IPS DF 4.7 (cell line): Measurements from ENCODE around the gene PPP1R12B.
"Not testable (repeated sequence)": the region's sequence is repeated elsewhere in the genome, so short reads cannot be mapped to it uniquely, and the experiment has no call there.

Source experiments
- DNase-seq: peaks from one replicate; pipeline ENCODE4 v3.0.0-alpha.2; 2013; ENCODE audit warnings: low spot score; ENCODE audit errors: extremely low read depth

Gene PPP1R12B

DNA sequence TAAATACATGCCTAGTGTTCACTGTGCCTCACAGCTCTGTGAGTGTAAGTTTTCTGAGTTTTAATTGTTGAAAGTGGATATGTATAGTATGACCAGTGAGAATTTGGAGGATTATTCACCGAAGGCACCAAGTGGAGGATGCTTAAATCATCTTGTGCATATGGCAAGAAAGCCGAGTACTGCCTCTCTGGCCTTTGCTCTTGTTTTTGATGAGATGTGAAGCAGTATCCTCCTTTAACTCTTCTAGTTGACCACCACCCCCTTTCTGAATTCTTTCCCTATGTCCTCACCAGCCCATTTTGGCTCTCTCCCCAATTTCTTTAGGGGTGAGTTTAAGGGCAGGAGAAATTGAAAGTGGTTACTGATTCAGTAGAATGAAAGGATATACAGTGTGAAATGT, 231.3 kb downstream of the PPP1R12B start:
- no peak for DNase-seq

DNA sequence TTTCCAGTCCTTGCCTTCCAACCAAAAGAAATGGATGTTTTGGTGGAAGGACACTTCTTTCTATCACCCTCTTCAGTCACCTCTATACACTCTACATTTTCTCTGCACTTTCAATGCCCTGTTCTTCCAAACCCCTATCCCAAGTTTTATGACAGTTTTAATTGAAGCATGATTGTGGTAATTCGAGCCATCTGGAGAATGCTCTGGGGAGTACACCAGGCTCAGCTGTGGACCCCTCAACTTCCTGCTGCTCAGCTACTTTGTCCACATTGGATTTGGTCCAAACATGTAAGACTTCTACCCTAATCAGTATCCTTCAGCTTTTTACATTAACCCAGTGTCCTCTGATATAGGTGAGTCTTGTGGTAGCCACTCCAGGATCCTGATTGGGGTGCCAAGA, 232.1 kb downstream of the PPP1R12B start:
- no peak for DNase-seq

DNA sequence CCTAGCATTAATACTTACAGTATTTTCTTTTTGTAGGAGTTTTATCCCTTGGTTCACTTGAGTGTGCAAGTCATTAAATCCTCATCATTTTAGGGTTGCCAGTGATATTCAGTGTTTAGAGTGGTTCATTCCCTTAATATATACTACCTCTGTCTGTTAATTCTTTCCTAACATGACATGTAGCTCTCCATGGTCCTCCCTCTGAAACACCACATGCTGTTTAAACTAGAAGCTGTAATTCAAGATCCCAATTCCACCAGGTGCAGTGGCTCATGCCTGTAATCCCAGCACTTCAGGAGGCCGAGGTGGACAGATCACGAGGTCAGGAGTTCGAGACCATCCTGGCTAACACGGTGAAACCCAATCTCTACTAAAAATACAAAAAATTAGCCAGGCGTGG, 233.9 kb downstream of the PPP1R12B start:
- not testable (repeated sequence) for DNase-seq

GRCh38 chr1:202584707-202585589, 236.4 kb downstream of the PPP1R12B start:
- DNase-seq = no peak

GRCh38 chr1:202585590-202585933, 237.1 kb downstream of the PPP1R12B start:
- no peak for DNase-seq

- no peak for DNase-seq
Measured at GRCh38 chr1:202586018-202586821, 237.7 kb downstream of the PPP1R12B start.

DNA sequence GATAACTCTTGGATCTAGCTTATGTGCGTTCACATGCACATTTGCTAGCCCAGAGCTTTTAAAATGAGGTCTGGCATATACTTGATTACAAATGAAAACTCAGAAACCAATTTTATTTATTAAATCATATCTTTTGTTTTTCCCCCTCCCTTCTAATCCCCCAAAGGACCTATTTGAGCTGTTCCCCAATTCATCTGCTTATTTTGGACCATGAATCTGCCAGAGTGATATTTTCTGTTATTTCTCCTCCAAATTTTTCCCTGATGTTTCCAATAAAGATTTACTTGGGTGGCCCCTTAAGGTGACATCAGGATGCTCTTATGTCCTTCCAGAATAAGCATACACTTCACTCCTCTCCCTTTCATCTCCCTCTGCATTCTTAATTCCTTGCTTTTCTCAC, 238.4 kb downstream of the PPP1R12B start:
- DNase-seq = no peak

DNA sequence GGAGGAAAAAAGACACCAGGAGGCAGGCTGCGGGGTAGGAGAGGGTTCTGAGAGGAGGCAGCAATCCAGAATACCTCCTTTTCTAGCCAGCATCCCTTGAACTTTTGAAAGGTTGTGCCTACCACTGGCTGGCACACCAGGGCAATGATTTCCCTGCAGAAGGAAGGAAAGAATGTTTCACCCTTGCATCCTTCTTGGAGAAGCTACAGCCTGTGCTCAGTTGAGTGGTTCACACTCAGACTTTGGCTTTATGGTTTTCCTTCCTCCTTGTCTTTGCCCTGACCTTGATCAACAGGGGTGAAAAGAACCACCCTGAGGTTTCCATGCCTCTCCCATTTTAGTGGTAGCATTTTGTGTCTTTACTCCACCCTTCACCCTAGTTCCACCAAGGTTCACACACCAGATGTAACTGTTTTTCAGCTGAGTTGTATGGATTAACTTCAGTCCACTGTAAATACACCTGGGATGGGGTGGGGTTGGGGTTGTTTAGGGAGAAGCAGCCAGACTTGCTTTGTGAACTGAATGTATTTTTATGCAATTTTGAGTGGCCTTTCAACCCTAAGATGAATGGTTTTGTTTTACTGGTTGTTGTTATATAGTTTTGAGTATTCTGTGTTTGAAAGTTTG, 239.5 kb downstream of the PPP1R12B start:
- no peak for DNase-seq

- DNase-seq = no peak
Measured at GRCh38 chr1:202588503-202589189, 240.1 kb downstream of the PPP1R12B start.

GRCh38 chr1:202589190-202589930, 240.9 kb downstream of the PPP1R12B start:
- no peak for DNase-seq

DNA sequence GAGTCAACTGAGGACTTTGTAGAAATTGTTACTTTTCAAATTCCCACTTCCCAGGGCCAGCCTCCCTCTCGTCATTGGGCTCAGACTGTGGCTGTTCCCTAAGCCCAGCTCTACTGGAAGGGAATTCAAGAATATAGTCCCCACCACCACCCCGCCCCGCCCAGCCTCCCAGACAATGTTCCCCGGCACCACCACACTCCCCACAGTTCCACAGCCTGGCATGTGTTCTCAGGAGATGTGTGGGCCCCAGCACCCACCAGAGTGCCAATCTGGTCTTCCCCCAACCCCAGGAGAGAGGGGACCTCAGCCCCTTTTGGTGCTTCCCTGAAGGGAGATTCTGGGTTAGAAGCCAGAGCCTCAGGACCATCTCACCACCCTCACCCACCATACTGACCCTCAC, 241.6 kb downstream of the PPP1R12B start:
- no peak for DNase-seq

DNA sequence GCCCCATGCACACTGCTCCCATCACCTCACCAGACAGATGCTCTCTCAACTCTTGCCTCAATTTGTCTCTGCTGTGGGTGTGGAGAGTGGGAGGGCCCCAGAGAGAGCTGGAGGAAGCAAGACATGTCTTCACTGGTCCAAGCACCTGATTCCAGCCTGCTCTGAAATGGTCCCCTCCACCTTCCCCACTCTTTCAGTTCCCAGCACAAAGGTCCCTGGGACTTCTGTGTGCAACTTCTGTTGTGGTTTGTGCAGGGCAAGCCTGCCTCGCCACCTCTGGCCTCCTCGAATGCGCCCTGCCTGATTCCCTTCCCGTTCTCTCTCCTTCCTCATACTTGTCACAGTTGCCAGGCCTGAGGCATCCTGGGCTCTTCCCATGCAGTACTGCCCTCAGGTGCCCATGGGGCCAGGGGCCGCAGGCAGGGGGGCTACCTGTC, 242.5 kb downstream of the PPP1R12B start:
- no peak for DNase-seq

DNA sequence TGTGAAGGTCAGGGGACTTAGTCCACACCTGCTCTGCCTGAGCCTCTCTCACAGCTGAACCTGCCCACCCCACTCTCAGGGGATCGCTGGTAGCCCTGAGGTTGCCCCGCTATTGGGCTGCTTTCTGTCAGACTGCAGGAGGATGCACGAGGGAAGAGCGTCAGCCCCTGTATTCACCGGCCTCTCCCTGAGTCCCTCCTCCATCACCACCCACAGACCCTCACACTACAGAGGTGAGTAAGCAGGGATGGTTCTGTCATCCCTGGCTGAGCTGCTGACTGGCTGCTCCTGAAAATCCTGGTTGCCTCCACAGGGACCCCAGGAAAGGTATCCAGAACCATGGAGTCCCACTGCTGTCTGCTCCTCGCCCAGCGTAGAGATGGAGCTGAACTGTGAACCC, 243.0 kb downstream of the PPP1R12B start:
- DNase-seq = no peak

- no peak for DNase-seq
Measured at GRCh38 chr1:202592146-202592545, 243.6 kb downstream of the PPP1R12B start.

GRCh38 chr1:202593845-202594244, 245.3 kb downstream of the PPP1R12B start:
- DNase-seq = no peak

DNA sequence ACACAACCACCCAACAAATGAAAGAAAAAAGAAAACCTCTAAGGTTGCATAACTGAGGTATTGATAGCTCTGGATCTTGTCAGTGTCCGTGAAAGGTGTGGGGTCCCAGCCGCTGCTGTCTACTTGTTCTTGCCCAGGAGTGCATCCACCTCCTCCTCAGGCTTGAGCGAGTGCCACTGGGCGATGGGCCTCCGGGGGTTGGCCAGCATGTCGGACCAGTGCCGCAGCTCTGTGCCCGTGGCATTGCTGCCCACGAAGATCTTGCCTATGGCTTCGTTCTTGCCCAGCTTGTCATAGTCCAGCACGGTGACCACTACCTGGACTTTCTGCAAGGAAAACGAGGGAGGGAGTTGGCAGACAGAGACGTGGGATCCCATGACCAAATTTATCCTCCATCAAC, 248.1 kb downstream of the PPP1R12B start:
- DNase-seq = no peak

- DNase-seq = no peak
Measured at GRCh38 chr1:202597090-202597761, 248.7 kb downstream of the PPP1R12B start.

GRCh38 chr1:202599669-202600431, 251.4 kb downstream of the PPP1R12B start:
- no peak for DNase-seq

DNA sequence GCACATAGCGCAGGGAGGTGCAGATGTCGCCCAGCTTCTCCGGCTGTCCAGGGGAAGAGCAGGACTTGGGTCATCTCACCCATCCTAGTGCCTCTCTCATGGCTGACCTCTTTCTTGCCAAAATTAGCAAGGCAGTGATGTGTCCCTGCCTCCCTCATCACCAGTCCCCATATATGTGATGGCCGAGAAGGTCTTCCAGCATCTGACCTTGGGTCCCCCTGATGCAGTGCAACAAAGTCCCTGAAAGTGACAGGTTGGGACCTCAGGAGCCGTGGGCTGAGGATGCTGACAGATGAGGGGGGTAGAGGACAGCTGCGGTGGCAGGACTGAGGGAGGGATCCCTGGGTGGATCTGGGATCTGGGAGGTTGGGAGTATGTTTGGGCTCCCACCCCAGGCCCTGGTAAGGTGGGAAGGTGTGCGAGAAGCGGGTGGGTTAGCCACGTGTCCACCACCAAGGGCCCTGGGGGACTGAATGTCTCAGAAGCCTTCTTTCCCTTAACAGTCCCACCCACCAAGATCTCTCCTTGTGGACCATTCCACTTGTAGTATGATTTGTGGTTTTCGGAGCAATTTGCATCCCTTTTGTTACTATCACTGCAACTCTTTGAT, 252.0 kb downstream of the PPP1R12B start:
- DNase-seq = no peak
